Measurements from ENCODE around the gene RDM1.
"Not testable (repeated sequence)": the region's sequence is repeated elsewhere in the genome, so short reads cannot be mapped to it uniquely, and the experiment has no call there.

RDM1 gene

DNA sequence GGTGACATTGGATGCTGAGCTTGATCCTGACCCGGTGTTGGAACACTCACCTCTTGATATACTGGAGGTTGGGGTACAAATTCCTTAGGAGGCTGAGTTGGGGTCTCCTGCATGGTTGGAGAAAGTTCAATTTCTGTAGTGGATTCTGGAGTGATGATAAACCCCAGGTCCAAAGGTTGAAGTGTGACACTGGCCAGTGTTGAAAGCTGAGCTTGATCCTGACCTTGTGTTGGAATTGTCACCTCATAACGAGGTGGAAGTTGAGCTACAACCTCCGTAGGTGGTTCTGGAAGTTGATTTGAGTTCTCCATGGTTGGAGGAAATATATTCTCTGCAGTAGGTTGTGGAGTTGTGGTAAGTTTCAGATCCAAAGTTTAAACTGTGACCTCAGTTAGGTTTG is 21.2 kb downstream of the RDM1 start:
- DNase-seq (ENCODE audit: low read depth) = no peak
- H3K36me3 ChIP-seq (ENCODE audit: control insufficient read depth, insufficient read depth, low read length, severe bottlenecking) = no peaks in the 10 kb centered on the region
- H3K9ac ChIP-seq (ENCODE audit: low read length) = no peak overlapping the region
- no peaks in the 10 kb centered on the region for H3K9me3 ChIP-seq (ENCODE audit: control insufficient read depth, low read length)
- no peaks in the 10 kb centered on the region for H3K27me3 ChIP-seq (replicated peaks; ENCODE audit: control insufficient read depth, insufficient read depth, low read length)
- no peak overlapping the region for H3K4me3 ChIP-seq (ENCODE audit: low read length)
- peaks cover 14% of the 10 kb centered on the region for H3K4me1 ChIP-seq (ENCODE audit: control insufficient read depth, insufficient read depth, low read length)

DNA sequence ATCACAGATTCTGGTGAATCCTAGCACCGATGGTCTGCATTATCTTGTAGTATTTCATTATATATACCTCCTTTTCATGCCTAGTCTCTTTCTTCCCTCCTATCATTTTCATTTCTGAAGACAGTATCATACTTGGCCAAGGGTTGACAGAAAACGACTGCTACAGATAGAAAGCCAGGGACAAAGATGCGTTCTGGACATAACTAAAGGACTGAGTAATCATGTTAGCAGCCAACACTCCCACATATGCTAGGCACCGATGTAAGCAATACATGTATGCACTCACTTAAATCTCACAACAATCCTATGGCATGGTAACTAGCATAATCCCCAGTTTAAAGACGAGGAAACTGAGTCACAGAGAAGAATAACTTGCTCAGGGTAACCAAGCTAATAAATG is 22.9 kb downstream of the RDM1 start:
- peaks cover 14% of the 10 kb centered on the region for H3K4me1 ChIP-seq (ENCODE audit: control insufficient read depth, insufficient read depth, low read length)
- H3K9me3 ChIP-seq (ENCODE audit: control insufficient read depth, low read length) = no peaks in the 10 kb centered on the region
- no peaks in the 10 kb centered on the region for H3K36me3 ChIP-seq (ENCODE audit: control insufficient read depth, insufficient read depth, low read length, severe bottlenecking)
- no peak overlapping the region for H3K4me3 ChIP-seq (ENCODE audit: low read length)
- H3K9ac ChIP-seq (ENCODE audit: low read length) = no peak overlapping the region
- DNase-seq (ENCODE audit: low read depth) = no peak
- no peaks in the 10 kb centered on the region for H3K27me3 ChIP-seq (replicated peaks; ENCODE audit: control insufficient read depth, insufficient read depth, low read length)

DNA sequence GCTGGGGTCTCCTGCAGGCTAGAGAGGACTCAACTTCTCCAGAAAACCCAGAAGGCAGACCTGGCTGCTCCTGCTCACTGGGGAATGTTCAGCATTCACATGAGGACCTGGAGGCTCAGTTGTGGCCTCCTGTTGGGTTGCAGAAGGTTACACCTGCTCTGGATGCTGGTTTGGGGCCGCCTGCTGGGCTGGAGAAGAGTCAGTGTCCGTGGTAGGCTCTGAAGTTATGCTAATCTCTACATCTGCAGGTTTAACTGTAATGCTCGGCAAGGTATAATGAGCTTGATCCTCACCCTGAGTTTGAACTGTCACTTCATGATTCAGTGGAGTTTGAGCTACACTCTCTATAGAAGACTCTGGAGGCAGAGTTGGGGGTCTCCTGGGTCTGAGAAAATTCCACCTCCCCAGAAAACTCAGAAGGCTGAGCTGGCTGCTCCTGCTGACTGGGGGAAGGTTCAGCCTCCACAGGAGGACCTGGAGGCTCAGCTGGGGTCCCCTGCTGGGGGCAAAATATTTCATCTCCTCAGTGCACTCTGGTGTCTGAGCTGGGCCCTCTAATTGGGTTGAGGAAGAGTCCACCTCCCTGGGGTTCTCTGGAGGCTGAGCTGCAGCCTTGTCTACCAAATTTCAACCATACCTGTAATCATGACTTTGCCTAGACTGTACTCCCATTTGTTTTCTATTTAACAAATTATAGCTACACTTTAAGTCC is 23.5 kb downstream of the RDM1 start:
- H3K9me3 ChIP-seq (ENCODE audit: control insufficient read depth, low read length) = no peaks in the 10 kb centered on the region
- H3K9ac ChIP-seq (ENCODE audit: low read length) = no peak overlapping the region
- H3K4me3 ChIP-seq (ENCODE audit: low read length) = no peak overlapping the region
- no peaks in the 10 kb centered on the region for H3K27me3 ChIP-seq (replicated peaks; ENCODE audit: control insufficient read depth, insufficient read depth, low read length)
- H3K4me1 ChIP-seq (ENCODE audit: control insufficient read depth, insufficient read depth, low read length) = peaks cover 14% of the 10 kb centered on the region
- no peak for DNase-seq (ENCODE audit: low read depth)
- no peaks in the 10 kb centered on the region for H3K36me3 ChIP-seq (ENCODE audit: control insufficient read depth, insufficient read depth, low read length, severe bottlenecking)

DNA sequence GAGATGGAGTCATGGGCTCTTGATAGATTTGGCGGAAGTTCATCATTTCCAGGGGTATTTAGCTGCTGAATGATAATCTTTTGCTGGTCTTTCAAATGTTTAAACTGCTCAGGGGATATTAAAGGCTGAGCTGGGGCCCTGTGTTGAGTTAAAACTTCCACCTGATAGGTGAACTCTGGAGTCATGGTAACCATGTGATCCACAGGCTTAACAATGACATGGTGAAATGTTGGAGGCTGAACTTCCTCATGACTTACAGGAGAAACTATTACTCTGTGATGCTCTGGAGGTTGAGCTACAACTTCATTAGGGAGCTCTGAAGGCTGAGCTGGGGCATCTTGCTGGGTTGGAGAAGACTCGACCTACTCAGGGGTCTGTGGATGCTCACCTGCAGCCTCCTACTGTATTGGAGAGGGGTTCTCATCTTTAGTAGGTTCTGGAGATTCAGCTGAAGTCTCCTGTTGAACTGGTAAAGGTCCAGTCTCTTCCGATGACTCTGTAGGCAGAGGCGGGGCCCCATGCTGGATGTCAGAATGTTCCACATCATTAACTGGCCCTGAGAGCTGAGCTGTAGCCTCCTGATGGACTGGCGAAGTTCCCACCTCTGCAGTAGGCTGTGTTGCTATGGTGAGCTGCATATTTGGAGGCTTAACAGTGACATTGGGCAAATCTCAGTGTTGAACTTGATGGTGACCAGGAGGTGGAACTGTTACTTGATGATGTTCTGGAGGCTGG is 24.2 kb downstream of the RDM1 start:
- H3K36me3 ChIP-seq (ENCODE audit: control insufficient read depth, insufficient read depth, low read length, severe bottlenecking) = no peaks in the 10 kb centered on the region
- H3K27me3 ChIP-seq (replicated peaks; ENCODE audit: control insufficient read depth, insufficient read depth, low read length) = no peaks in the 10 kb centered on the region
- H3K4me1 ChIP-seq (ENCODE audit: control insufficient read depth, insufficient read depth, low read length) = peaks cover 14% of the 10 kb centered on the region
- no peak overlapping the region for H3K9ac ChIP-seq (ENCODE audit: low read length)
- H3K4me3 ChIP-seq (ENCODE audit: low read length) = no peak overlapping the region
- DNase-seq (ENCODE audit: low read depth) = no peak
- H3K9me3 ChIP-seq (ENCODE audit: control insufficient read depth, low read length) = no peaks in the 10 kb centered on the region

DNA sequence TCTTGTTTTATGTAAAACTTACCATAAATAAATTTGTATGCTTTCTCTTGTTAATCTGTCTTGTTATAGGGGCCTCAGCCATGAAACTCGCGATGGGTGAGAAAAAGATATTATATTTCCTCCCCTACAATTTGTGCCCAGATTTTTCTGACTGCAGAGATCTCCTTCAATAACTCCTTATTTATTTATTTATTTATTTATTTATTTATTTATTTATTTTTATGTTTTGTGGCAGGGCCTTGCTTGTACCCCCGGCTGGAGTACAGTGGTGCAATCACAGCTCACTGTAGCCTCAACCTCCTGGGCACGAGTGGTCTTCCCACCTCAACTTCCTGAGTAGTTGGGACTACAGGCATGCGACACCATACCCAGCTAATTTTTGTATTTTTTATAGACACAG is 27.1 kb downstream of the RDM1 start:
- peaks cover 14% of the 10 kb centered on the region for H3K4me1 ChIP-seq (ENCODE audit: control insufficient read depth, insufficient read depth, low read length)
- DNase-seq (ENCODE audit: low read depth) = no peak
- H3K4me3 ChIP-seq (ENCODE audit: low read length) = no peak overlapping the region
- no peak overlapping the region for H3K9ac ChIP-seq (ENCODE audit: low read length)
- H3K27me3 ChIP-seq (replicated peaks; ENCODE audit: control insufficient read depth, insufficient read depth, low read length) = no peaks in the 10 kb centered on the region
- H3K9me3 ChIP-seq (ENCODE audit: control insufficient read depth, low read length) = no peaks in the 10 kb centered on the region
- H3K36me3 ChIP-seq (ENCODE audit: control insufficient read depth, insufficient read depth, low read length, severe bottlenecking) = no peaks in the 10 kb centered on the region

DNA sequence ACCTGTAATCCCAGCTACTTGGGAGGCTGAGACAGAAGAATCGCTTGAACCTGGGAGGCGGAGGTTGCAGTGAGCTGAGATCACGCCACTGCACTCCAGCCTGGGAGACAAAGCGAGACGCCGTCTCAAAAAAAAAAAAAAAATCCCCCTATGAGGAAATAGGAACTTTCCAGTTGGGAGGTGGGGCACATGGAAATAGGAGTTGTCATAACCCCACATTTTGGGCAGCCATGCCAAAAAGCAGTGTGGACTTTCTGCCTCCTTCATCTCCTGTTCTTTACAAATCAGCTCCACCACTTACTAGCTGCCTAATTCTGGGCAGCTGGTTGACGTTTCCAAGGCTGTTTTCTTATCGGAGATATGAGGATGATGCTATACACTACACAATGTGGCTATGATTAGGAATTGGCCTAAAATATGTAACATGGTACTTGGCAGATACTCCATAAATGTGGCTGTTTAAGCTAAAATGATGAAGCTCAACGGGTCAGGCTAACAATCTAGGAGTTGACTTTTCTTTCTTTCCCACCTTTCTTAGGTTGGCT is 28.9 kb downstream of the RDM1 start:
- H3K9ac ChIP-seq (ENCODE audit: low read length) = no peak overlapping the region
- H3K4me1 ChIP-seq (ENCODE audit: control insufficient read depth, insufficient read depth, low read length) = peaks cover 2% of the 10 kb centered on the region
- no peaks in the 10 kb centered on the region for H3K27me3 ChIP-seq (replicated peaks; ENCODE audit: control insufficient read depth, insufficient read depth, low read length)
- H3K36me3 ChIP-seq (ENCODE audit: control insufficient read depth, insufficient read depth, low read length, severe bottlenecking) = no peaks in the 10 kb centered on the region
- H3K4me3 ChIP-seq (ENCODE audit: low read length) = no peak overlapping the region
- no peak for DNase-seq (ENCODE audit: low read depth)
- no peaks in the 10 kb centered on the region for H3K9me3 ChIP-seq (ENCODE audit: control insufficient read depth, low read length)

DNA sequence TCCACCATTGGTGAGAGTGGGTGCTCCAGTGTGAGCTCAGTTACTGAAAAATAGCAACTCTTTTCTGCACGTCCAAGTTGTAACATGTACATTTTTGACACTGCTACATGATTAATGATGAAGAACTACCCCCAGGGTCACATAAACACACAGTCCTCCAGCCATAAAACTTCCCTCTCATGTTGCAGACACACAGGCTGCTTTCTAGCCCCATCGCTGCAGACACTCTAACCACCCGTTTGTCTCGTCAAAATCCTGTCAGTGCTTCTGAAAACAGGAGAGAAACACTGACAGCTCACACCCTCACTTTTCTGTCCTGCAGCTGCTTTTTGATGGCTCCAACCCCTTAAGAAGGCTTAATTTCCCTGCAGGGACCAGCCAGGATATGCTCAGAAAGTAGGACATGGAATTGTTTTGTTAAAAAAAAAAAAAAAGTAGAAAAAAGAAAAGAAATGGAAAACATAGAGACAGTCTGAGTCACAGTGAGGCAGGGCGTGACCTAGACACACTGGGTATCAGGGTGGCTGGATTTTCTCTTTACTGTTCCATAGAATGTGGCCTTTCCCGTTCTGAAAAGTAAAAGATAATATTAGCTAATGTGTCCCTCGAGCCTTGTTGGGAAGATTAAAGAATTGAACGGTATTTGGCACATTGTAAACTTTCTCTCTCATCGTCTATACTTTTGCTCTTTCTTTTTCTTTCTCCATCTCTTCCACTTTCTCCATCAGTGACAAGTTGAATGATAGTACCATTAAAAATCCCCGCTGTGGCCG is 29.7 kb downstream of the RDM1 start:
- no peak for DNase-seq (ENCODE audit: low read depth)
- H3K9ac ChIP-seq (ENCODE audit: low read length) = no peak overlapping the region
- H3K36me3 ChIP-seq (ENCODE audit: control insufficient read depth, insufficient read depth, low read length, severe bottlenecking) = no peaks in the 10 kb centered on the region
- no peaks in the 10 kb centered on the region for H3K9me3 ChIP-seq (ENCODE audit: control insufficient read depth, low read length)
- H3K4me1 ChIP-seq (ENCODE audit: control insufficient read depth, insufficient read depth, low read length) = no peaks in the 10 kb centered on the region
- H3K4me3 ChIP-seq (ENCODE audit: low read length) = peak overlapping the region; percentile 9
- no peaks in the 10 kb centered on the region for H3K27me3 ChIP-seq (replicated peaks; ENCODE audit: control insufficient read depth, insufficient read depth, low read length)

DNA sequence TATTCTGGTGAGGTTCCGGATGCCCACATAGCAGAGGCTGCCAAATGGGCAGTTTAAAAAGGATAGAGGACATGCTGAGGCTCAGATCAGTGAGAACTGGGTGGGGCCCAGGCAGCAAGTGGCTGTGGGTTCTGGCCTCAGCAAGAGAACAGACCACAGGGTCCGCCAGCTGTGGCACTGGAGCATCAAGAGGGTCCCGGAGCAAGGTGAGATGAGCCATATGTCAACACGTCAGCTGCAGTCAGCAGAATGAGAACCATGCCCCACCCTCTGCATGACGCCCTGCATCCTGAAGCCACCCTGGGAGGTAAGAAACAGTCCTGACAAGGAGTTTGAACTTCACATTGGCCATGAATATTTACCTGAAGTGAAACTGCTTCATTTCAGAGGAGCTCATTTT is 30.3 kb downstream of the RDM1 start:
- Histone ChIP-seq H3K4me1 (ENCODE audit: control insufficient read depth, insufficient read depth, low read length) (no peaks in the 10 kb centered on the region), H3K36me3 (ENCODE audit: control insufficient read depth, insufficient read depth, low read length, severe bottlenecking) (no peaks in the 10 kb centered on the region), H3K9ac (ENCODE audit: low read length) (no peak overlapping the region), H3K9me3 (ENCODE audit: control insufficient read depth, low read length) (no peaks in the 10 kb centered on the region), H3K27me3 (replicated peaks; ENCODE audit: control insufficient read depth, insufficient read depth, low read length) (no peaks in the 10 kb centered on the region), H3K4me3 (ENCODE audit: low read length) (no peak overlapping the region)
- DNase-seq (ENCODE audit: low read depth) = no peak

DNA sequence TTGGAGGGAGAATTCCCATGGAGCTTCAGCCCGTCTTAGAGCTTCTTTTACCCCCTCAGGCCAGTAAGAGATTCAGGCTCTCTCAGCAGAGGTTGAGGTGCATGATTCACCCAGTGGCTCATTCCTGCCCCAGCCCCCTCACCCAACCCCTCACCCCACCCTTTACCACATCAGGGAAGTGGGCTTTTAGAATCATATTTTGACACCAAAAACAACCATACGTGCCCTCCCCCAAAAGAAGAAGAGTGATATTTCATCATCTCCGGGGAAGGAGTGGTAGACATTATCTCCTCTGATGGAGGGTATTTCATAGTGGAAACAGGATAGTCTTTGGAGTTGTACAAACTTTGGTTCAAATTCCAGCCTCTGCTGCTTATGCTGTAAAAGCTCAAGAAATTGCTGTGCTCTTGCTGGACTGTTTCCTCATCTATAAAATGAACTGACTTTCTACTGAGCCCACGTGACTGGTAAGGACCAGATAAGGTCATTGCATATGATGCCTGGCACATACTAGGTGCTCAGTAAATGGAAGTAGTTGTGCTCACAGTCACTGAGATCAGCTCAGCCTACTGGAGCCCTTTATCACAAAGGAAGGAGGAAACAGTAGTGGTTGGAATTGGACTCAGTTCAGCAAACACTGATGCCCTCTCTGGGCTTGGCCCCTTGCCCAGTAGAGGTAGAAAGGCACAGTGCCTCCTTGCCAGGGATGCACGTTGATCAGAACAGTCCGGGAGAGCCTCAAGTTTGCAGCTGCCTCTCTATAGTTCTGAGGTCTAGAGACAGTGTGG is 32.1 kb downstream of the RDM1 start:
- H3K36me3 ChIP-seq (ENCODE audit: control insufficient read depth, insufficient read depth, low read length, severe bottlenecking) = no peaks in the 10 kb centered on the region
- no peak for DNase-seq (ENCODE audit: low read depth)

DNA sequence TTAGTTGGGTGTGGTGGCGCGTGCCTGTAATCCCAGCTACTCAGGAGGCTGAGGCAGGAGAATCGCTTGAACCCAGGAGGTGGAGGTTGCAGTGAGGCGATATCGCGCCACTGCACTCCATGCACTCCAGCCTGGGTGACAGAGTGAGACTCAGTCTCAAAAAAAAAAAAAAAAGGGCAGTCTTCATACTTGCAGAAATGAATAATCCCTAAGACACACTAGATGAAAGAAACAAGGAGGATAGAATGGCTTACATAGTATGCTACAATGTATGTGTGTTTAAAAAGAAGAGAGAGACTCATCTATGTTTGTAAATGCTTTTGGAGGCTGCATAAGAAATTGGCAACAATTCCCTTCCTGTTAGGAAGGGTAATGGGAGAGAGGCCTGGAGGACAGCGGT is 32.8 kb downstream of the RDM1 start:
- H3K36me3 ChIP-seq (ENCODE audit: control insufficient read depth, insufficient read depth, low read length, severe bottlenecking); H3K9me3 ChIP-seq (ENCODE audit: control insufficient read depth, low read length); H3K4me3 ChIP-seq (ENCODE audit: low read length); H3K27me3 ChIP-seq (replicated peaks; ENCODE audit: control insufficient read depth, insufficient read depth, low read length); H3K9ac ChIP-seq (ENCODE audit: low read length); DNase-seq (ENCODE audit: low read depth); H3K4me1 ChIP-seq (ENCODE audit: control insufficient read depth, insufficient read depth, low read length): not testable (repeated sequence)

More for the DNA sequence above, 32.1 kb downstream of the RDM1 start:
- Histone ChIP-seq H3K27me3 (replicated peaks; ENCODE audit: control insufficient read depth, insufficient read depth, low read length) (no peaks in the 10 kb centered on the region), H3K4me1 (ENCODE audit: control insufficient read depth, insufficient read depth, low read length) (no peaks in the 10 kb centered on the region), H3K4me3 (ENCODE audit: low read length) (no peak overlapping the region), H3K9ac (ENCODE audit: low read length) (no peak overlapping the region), H3K9me3 (ENCODE audit: control insufficient read depth, low read length) (no peaks in the 10 kb centered on the region)
